WTC11 (cell line): Measurements from ENCODE around the gene MERTK. TPM values are rescaled to one million over a fixed set of nuclear protein-coding genes. Genes with fewer than 3 reads are reported as not detected.
A peak's percentile ranks its signal among the peaks of the same experiment; 100 is the strongest.
"Not testable (repeated sequence)": the region's sequence is repeated elsewhere in the genome, so short reads cannot be mapped to it uniquely, and the experiment has no call there.

Experiments used
- ATAC-seq: fragments of 200-7000 bp; cut with Tn5 transposase; 2 replicates; pipeline ENCODE4 v1.10.0; 2021; ENCODE audit warnings: mild to moderate bottlenecking, moderate library complexity
- CTCF ChIA-PET: fragments of 300-600 bp; sonication (Branson Sonifier 250); formaldehyde crosslinking; loops from one replicate; lab custom pipeline; 2021; ENCODE audit warnings: antibody characterized with exemption; lab: Charles Lee
- POLR2A ChIA-PET: fragments of 350-600 bp; sonication (Branson Sonifier 250); formaldehyde crosslinking; loops from one replicate; lab custom pipeline; 2021; ENCODE audit warnings: antibody characterized with exemption; lab: Charles Lee
- DNase-seq: peaks from one replicate; pipeline ENCODE4 v3.0.0; 2021; ENCODE audit warnings: low spot score
- H3K27ac Mint-ChIP-seq: 2 replicates; pipeline ENCODE4 v1.8.0; 2021; ENCODE audit warnings: mixed read lengths
- H3K27me3 Mint-ChIP-seq: 2 replicates; pipeline ENCODE4 v1.8.0; 2021; ENCODE audit warnings: low read depth, mild to moderate bottlenecking, moderate library complexity, mixed read lengths
- H3K36me3 Mint-ChIP-seq: 2 replicates; pipeline ENCODE4 v1.8.0; 2021; ENCODE audit warnings: mixed read lengths
- H3K4me1 Mint-ChIP-seq: 2 replicates; pipeline ENCODE4 v1.8.0; 2022; ENCODE audit warnings: mixed read lengths
- H3K4me3 Mint-ChIP-seq: 2 replicates; pipeline ENCODE4 v1.8.0; 2021; ENCODE audit warnings: mild to moderate bottlenecking, moderate library complexity, mixed read lengths
- H3K9me3 Mint-ChIP-seq: 2 replicates; pipeline ENCODE4 v1.8.0; 2021; ENCODE audit warnings: mixed read lengths
- EMX1 ChIP-seq: fragments of 250-450 bp; sonication (Bioruptor Pico); IDR thresholded peaks from 2 replicates; pipeline ENCODE4 v1.8.0; 2021; ENCODE audit warnings: mild to moderate bottlenecking
- ESRRA ChIP-seq: sonication (generic); formaldehyde crosslinking; IDR thresholded peaks from 2 replicates; pipeline ENCODE4 v1.8.1; 2022; ENCODE audit warnings: mild to moderate bottlenecking, missing genetic modification reagents, borderline replicate concordance
- FOXJ3 ChIP-seq: sonication (generic); formaldehyde crosslinking; IDR thresholded peaks from 2 replicates; pipeline ENCODE4 v1.9.0; 2021; ENCODE audit warnings: missing genetic modification reagents, mild to moderate bottlenecking, borderline replicate concordance
- SP1 ChIP-seq: sonication (generic); formaldehyde crosslinking; conservative IDR thresholded peaks from 2 replicates; pipeline ENCODE4 v1.8.1; 2022; ENCODE audit warnings: missing genetic modification reagents
- ZNF396 ChIP-seq: fragments of 250-450 bp; sonication (Bioruptor Pico); IDR thresholded peaks from 2 replicates; pipeline ENCODE4 v1.8.0; 2021; ENCODE audit warnings: mild to moderate bottlenecking, moderate library complexity, borderline replicate concordance
- total RNA-seq: library from RNA; stranded (reverse); gene quantifications from 3 replicates; pipeline ENCODE4 v1.2.3, GENCODE V29; 2021
- TF ChIP-seq, protein P1 (sequence below): sonication (generic); formaldehyde crosslinking; IDR thresholded peaks from 2 replicates; pipeline ENCODE4 v1.8.0; 2023; ENCODE audit warnings: missing genetic modification reagents
- TF ChIP-seq, protein P2 (sequence below): sonication (generic); formaldehyde crosslinking; IDR thresholded peaks from 2 replicates; pipeline ENCODE4 v1.8.1; 2022; ENCODE audit warnings: mild to moderate bottlenecking, moderate library complexity, missing genetic modification reagents
- TF ChIP-seq, protein P3 (sequence below): sonication (generic); formaldehyde crosslinking; IDR thresholded peaks from 2 replicates; pipeline ENCODE4 v1.8.1; 2022; ENCODE audit warnings: low read depth, mild to moderate bottlenecking, moderate library complexity, missing genetic modification reagents, borderline replicate concordance
- TF ChIP-seq, protein P4 (sequence below): fragments of 250-450 bp; sonication (Bioruptor Pico); IDR thresholded peaks from 2 replicates; pipeline ENCODE4 v1.9.0; 2021; ENCODE audit warnings: mild to moderate bottlenecking, borderline replicate concordance
- TF ChIP-seq, protein P5 (sequence below): sonication (generic); formaldehyde crosslinking; IDR thresholded peaks from 2 replicates; pipeline ENCODE4 v1.8.1; 2023; ENCODE audit warnings: mild to moderate bottlenecking, missing genetic modification reagents
- TF ChIP-seq, protein P6 (sequence below): sonication (generic); formaldehyde crosslinking; IDR thresholded peaks from 2 replicates; pipeline ENCODE4 v1.8.1; 2022; ENCODE audit warnings: mild to moderate bottlenecking, missing genetic modification reagents, moderate library complexity, borderline replicate concordance

The MERTK gene
- total RNA-seq, 1 experiment from 2014 or later: 6.9 TPM

DNA sequence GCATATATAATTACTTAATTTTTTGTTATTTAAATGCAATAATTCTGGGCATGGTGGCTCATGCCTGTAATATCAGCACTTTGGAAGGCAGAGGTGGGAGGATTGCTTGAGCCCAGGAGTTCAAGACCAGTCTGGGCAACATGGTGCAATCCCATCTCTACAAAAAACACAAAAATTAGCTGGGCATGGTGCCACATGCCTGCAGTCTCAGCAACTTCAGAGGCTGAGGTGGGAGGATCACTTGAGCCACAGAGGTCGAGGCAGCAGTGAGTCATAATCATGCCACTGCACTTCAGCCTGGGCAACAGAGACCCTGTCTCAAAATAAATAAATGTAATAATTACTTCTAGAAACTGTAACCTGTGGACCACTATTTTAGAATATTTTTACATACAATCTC, 135.2 kb downstream of the MERTK start (continued):
- TF ChIP-seq, protein P1, sequence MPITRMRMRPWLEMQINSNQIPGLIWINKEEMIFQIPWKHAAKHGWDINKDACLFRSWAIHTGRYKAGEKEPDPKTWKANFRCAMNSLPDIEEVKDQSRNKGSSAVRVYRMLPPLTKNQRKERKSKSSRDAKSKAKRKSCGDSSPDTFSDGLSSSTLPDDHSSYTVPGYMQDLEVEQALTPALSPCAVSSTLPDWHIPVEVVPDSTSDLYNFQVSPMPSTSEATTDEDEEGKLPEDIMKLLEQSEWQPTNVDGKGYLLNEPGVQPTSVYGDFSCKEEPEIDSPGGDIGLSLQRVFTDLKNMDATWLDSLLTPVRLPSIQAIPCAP (CRISPR knock-in tag): no peak
- TF ChIP-seq FOXJ3: no peak

DNA sequence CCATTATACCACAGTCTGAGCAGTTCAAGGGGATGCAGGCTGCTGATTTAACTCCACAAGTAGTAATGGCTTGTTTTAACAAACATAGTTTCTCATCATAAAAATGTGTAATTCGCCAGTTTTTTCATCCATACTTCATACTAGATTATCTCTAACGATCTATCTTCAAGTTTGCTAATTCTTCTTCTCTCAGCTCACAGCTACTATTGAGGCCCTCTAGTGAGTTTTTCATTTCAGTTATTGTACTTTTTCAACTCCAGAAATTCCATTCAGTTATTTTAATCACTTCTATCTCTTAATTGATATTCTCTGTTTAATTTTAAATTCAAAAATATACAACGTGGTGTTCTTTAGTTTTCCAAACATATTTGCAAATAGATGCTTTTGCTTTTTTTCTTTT, 136.5 kb downstream of the MERTK start:
- Mint-ChIP-seq H3K27ac (no peak overlapping the region), H3K27me3 (no peaks in the 10 kb centered on the region; the same call in 1 of the 2 replicates), H3K4me3 (no peak overlapping the region), H3K36me3 (peaks cover under 1% of the 10 kb centered on the region; the same call in 1 of the 2 replicates), H3K4me1 (peaks cover 36% of the 10 kb centered on the region), H3K9me3 (peaks cover 15% of the 10 kb centered on the region)
- CTCF ChIA-PET: no interaction called here
- POLR2A ChIA-PET: no interaction called here
- DNase-seq (no peak), ATAC-seq (no peak)
- TF ChIP-seq, protein P2, sequence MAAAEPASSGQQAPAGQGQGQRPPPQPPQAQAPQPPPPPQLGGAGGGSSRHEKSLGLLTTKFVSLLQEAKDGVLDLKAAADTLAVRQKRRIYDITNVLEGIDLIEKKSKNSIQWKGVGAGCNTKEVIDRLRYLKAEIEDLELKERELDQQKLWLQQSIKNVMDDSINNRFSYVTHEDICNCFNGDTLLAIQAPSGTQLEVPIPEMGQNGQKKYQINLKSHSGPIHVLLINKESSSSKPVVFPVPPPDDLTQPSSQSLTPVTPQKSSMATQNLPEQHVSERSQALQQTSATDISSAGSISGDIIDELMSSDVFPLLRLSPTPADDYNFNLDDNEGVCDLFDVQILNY (CRISPR knock-in tag): no peak
- TF ChIP-seq, protein P3, sequence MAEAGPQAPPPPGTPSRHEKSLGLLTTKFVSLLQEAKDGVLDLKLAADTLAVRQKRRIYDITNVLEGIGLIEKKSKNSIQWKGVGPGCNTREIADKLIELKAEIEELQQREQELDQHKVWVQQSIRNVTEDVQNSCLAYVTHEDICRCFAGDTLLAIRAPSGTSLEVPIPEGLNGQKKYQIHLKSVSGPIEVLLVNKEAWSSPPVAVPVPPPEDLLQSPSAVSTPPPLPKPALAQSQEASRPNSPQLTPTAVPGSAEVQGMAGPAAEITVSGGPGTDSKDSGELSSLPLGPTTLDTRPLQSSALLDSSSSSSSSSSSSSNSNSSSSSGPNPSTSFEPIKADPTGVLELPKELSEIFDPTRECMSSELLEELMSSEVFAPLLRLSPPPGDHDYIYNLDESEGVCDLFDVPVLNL (CRISPR knock-in tag): no peak
- TF ChIP-seq ESRRA (CRISPR knock-in tag): no peak
- TF ChIP-seq, protein P4, sequence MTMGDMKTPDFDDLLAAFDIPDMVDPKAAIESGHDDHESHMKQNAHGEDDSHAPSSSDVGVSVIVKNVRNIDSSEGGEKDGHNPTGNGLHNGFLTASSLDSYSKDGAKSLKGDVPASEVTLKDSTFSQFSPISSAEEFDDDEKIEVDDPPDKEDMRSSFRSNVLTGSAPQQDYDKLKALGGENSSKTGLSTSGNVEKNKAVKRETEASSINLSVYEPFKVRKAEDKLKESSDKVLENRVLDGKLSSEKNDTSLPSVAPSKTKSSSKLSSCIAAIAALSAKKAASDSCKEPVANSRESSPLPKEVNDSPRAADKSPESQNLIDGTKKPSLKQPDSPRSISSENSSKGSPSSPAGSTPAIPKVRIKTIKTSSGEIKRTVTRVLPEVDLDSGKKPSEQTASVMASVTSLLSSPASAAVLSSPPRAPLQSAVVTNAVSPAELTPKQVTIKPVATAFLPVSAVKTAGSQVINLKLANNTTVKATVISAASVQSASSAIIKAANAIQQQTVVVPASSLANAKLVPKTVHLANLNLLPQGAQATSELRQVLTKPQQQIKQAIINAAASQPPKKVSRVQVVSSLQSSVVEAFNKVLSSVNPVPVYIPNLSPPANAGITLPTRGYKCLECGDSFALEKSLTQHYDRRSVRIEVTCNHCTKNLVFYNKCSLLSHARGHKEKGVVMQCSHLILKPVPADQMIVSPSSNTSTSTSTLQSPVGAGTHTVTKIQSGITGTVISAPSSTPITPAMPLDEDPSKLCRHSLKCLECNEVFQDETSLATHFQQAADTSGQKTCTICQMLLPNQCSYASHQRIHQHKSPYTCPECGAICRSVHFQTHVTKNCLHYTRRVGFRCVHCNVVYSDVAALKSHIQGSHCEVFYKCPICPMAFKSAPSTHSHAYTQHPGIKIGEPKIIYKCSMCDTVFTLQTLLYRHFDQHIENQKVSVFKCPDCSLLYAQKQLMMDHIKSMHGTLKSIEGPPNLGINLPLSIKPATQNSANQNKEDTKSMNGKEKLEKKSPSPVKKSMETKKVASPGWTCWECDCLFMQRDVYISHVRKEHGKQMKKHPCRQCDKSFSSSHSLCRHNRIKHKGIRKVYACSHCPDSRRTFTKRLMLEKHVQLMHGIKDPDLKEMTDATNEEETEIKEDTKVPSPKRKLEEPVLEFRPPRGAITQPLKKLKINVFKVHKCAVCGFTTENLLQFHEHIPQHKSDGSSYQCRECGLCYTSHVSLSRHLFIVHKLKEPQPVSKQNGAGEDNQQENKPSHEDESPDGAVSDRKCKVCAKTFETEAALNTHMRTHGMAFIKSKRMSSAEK: no peak

DNA sequence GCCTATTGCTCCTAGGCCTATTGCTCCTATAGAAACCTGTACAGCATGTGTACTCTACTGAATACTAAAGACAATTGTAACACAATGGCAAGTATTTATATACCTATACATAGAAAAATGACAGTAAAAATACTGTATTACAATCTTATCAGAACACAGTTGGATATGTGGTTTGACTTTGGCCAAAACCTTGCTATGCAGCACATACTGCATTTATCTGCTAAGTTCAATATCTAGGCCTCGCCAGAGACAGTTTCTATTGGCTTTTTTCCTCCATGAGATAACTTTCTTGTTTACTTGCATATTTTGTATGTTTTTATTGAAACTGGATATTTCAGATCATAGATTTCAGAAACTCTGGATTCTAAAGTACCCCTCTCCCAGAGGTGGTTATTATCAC, 137.4 kb downstream of the MERTK start:
- H3K4me3 Mint-ChIP-seq: no peak overlapping the region
- peaks cover 1% of the 10 kb centered on the region for H3K27me3 Mint-ChIP-seq
- no peak for DNase-seq
- no peak for ATAC-seq
- CTCF ChIA-PET: no interaction called here
- peaks cover 14% of the 10 kb centered on the region for H3K9me3 Mint-ChIP-seq
- POLR2A ChIA-PET: no interaction called here
- no peak overlapping the region for H3K27ac Mint-ChIP-seq
- H3K36me3 Mint-ChIP-seq: no peaks in the 10 kb centered on the region
- peaks cover 38% of the 10 kb centered on the region for H3K4me1 Mint-ChIP-seq
- TF ChIP-seq EMX1 (CRISPR knock-in tag) (no peak), SP1 (no peak), ZNF396 (CRISPR knock-in tag) (no peak)
- TF ChIP-seq, protein P5, sequence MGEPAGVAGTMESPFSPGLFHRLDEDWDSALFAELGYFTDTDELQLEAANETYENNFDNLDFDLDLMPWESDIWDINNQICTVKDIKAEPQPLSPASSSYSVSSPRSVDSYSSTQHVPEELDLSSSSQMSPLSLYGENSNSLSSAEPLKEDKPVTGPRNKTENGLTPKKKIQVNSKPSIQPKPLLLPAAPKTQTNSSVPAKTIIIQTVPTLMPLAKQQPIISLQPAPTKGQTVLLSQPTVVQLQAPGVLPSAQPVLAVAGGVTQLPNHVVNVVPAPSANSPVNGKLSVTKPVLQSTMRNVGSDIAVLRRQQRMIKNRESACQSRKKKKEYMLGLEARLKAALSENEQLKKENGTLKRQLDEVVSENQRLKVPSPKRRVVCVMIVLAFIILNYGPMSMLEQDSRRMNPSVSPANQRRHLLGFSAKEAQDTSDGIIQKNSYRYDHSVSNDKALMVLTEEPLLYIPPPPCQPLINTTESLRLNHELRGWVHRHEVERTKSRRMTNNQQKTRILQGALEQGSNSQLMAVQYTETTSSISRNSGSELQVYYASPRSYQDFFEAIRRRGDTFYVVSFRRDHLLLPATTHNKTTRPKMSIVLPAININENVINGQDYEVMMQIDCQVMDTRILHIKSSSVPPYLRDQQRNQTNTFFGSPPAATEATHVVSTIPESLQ (CRISPR knock-in tag): no peak
- TF ChIP-seq, protein P6, sequence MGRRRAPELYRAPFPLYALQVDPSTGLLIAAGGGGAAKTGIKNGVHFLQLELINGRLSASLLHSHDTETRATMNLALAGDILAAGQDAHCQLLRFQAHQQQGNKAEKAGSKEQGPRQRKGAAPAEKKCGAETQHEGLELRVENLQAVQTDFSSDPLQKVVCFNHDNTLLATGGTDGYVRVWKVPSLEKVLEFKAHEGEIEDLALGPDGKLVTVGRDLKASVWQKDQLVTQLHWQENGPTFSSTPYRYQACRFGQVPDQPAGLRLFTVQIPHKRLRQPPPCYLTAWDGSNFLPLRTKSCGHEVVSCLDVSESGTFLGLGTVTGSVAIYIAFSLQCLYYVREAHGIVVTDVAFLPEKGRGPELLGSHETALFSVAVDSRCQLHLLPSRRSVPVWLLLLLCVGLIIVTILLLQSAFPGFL: no peak

DNA sequence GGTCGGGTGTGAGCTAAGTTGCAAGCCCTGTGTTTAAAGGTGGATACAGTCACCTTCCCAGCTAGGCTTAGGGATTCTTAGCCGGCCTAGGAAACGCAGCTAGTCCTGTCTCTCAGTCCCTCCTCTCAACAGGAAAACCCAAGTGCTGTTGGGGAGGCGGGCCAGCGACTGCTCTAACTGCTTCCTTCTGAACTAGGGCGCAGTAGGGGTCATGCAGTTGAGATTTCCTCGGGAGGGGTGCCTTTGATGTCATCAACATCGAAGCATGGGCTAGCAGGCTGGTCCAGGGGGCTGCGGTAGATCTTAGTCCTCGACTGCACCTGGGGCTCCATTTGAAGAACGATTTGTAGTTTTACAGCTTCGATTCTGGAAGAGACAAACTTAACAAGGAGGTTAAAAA, 141.1 kb downstream of the MERTK start:
- Mint-ChIP-seq H3K9me3 (peaks cover 13% of the 10 kb centered on the region), H3K27me3 (peaks cover 20% of the 10 kb centered on the region), H3K4me1 (peaks cover 31% of the 10 kb centered on the region)
- H3K36me3 Mint-ChIP-seq, H3K4me3 Mint-ChIP-seq, POLR2A ChIA-PET, H3K27ac Mint-ChIP-seq, ATAC-seq: not testable (repeated sequence)
- CTCF ChIA-PET: interaction anchor here (0.6 to 1.5 kb wide), 3 partner anchors 8 to 120 kb away, joined by 3 to 4 read pairs (median 4); no protein-coding TSS in a partner anchor
- DNase-seq: peak; percentile 19

DNA sequence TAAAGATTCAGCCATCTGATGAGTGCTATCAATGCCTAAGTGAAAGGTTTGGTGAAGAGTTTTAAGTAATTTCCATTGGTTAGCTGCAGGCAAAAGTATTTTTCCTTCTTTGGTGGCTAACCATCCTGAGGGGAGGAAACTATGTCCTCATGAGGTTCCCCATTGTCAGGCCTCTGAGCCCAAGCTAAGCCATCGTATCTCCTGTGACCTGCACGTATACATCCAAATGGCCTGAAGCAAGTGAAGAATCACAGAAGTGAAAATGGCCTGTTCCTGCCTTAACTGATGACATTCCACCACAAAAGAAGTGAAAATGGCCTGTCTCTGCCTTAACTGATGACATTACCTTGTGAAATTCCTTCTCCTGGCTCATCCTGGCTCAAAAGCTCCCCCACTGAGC, 141.7 kb downstream of the MERTK start:
- H3K27ac Mint-ChIP-seq, POLR2A ChIA-PET, H3K4me3 Mint-ChIP-seq, DNase-seq, ATAC-seq, H3K36me3 Mint-ChIP-seq: not testable (repeated sequence)
- peaks cover 21% of the 10 kb centered on the region for H3K27me3 Mint-ChIP-seq
- CTCF ChIA-PET: interaction anchor here (1.5 kb wide), 1 partner anchor 121 kb away, joined by 3 read pairs; no protein-coding TSS in a partner anchor
- peaks cover 31% of the 10 kb centered on the region for H3K4me1 Mint-ChIP-seq
- peaks cover 14% of the 10 kb centered on the region for H3K9me3 Mint-ChIP-seq

DNA sequence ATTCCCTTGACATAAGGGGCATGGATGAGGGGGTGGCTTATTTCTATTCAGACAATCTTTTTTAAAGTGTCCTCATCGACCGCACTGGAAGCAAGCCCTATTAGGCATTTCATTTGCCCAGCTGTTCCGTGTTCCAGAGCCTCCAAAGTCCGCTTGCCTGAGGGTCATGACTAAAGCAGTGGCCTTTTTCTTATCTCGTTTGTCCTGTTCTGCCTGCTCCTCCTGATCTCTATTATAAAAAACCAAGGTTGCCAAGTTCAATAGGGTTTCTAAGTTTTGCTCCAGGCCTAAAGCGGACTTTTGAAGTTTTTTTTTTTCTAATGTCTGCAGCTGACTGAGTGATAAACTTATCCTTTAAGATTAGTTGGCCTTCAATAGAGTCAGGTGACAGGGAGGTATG, 143.1 kb downstream of the MERTK start:
- H3K36me3 Mint-ChIP-seq, H3K4me3 Mint-ChIP-seq, ATAC-seq, H3K27ac Mint-ChIP-seq, POLR2A ChIA-PET, CTCF ChIA-PET, DNase-seq: not testable (repeated sequence)
- Mint-ChIP-seq H3K27me3 (peaks cover 21% of the 10 kb centered on the region), H3K4me1 (peaks cover 31% of the 10 kb centered on the region), H3K9me3 (peaks cover 27% of the 10 kb centered on the region)
